Activated T-cell treated with anti-CD3 and anti-CD28 coated beads for 1 hour (primary cell): ENCODE results near the gene DPPA3.
"Not testable (repeated sequence)": the region's sequence is repeated elsewhere in the genome, so short reads cannot be mapped to it uniquely, and the experiment has no call there.

Source experiments
- DNase-seq: peaks from one replicate; pipeline ENCODE4 v3.0.0-alpha.2; 2020; ENCODE audit warnings: low read depth

Gene DPPA3

DNA sequence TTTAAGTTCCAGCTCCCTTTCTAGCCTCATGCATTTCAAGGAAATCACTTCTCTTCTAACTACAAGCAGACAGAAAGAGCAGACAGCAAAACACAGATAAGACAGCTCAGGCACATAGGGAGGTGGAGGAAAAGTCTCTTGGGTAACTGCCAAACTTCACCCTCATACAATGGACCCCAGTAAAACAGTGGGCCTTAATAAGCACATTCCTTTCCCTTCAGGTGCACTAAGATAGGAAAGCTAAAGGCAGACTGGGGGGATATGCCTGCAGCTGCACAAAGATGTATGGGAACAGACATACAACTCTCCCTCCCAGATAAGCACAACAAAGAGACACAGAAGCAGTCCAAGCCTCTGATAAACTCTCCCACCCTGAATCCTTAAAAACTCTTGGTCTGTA is 19.8 kb downstream of the DPPA3 start:
- not testable (repeated sequence) for DNase-seq

DNA sequence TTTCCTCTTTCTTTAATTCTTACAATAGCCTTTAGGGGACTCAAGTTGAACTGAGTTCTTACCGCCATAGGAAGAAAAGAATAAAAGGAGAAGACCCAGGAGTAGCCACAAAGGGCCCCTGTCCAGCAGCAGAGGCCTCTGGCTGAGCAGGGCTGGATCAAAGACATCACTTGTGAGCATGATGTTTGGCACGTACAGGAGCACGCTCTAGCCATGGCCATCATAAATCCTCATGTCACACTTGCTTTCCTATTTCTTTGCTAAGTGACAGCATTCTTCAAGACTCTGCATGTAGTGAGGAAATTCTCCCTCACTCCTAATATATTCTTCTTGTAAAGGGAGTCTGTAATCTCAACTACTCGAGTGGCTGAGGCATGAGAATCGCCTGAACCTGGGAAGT is 20.3 kb downstream of the DPPA3 start:
- no peak for DNase-seq

DNA sequence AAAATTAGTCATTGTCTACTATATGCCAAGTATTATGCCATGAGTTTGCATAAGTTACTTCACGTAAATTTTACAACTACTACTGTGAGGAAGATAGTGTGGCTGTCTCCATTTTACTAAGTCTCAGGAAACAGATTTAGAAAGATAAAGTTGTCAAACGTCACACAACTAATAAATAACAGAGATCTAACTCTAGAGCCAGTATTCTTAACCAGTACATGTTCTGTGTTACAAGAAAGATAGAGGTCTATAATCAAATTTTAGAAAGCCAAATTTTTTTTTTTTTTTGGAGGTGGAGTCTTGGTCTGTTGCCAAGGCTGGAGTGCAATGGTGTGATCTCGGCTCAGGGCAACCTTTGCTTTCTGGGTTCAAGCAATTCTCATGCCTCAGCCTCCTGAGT is 21.8 kb downstream of the DPPA3 start:
- DNase-seq: no peak

GRCh38 chr12:7747246-7747645 is 36.0 kb downstream of the DPPA3 start, which contains the start of gene CLEC4C:
CLEC4C (minus strand) TSS chr12:7747375; CDS start chr12:7747348, 27 bp downstream.
- DNase-seq: no peak

DNA sequence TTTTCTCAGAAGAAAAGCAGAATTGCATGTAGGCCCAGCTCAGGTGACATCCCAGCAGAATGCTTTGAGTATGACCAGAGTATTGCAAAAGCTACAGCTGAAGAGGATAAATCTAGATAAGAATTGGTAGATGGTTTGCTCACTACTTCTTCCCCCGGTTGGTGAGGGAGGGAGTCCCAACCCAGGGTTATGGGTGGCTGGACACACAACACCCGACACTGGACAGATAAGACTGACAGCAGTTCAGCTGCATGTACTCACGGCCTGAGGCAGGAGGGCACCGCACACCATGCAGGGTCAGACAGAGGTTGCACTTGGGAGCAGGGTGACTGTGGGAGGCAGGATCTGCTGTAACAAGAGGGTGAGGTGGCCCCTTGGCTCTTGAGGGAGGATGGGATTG is 37.6 kb downstream of the DPPA3 start:
- DNase-seq: no peak

GRCh38 chr12:7749442-7749841 is 38.2 kb downstream of the DPPA3 start:
- DNase-seq: no peak

- no peak for DNase-seq
These were observed 39.1 kb downstream of the DPPA3 start for GRCh38 chr12:7750350-7750749.

DNA sequence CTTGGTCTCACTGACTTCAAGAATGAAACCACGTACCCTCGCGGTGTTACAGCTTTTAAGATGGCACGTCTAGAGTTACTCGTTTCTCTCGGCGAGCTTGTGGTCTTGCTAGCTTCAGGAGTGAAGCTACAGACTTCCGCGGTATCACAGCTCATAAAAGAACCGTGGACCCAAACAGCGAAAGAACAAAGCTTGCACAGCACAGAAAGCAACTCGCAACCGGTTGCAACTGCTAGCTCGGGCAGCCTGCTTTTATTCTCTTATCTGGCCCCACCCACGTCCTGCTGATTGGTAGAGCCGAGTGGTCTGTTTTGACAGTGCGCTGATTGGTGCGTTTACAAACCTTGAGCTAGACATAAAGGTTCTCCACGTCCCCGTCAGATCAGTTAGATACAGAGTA is 40.2 kb downstream of the DPPA3 start:
- DNase-seq: no peak

DNA sequence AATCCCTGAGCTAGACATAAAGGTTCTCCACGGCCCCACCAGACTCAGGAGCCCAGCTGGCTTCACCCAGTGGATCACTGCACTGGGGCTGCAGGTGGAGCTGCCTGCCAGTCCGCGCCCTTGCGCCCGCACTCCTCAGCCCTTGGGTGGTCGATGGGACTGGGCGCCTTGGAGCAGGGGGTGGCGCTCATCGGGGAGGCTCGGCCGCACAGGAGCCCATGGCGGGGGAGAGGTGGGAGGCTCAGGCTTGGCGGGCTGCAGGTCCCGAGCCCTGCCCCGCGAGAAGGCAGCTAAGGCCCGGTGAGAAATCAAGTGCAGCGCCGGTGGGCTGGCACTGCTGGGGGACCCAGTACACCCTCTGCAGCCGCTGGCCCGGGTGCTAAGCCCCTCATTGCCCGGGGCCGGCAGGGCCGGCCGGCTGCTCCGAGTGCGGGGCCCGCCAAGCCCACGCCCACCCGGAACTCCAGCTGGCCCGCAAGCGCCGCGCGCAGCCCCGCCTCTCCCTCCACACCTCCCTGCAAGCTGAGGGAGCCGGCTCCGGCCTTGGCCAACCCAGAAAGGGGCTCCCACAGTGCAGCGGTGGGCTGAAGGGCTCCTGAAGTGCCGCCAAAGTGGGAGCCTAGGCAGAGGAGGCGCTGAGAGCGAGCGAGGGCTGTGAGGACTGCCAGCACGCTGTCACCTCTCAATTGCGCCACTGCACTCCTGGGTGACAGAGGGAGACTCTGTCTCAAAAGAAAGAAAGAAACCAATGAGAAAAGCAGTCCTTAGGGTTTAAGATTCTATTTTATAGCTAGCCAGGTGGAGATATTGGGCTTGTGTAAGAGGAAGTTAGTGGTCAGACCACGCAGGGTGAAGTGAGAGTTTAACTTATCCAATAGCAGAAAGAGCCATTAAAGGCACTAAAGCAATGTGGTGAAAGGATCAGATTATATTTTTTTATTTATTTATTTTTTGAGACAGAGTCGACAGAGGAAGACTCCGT is 41.0 kb downstream of the DPPA3 start:
- DNase-seq: not testable (repeated sequence)

DNA sequence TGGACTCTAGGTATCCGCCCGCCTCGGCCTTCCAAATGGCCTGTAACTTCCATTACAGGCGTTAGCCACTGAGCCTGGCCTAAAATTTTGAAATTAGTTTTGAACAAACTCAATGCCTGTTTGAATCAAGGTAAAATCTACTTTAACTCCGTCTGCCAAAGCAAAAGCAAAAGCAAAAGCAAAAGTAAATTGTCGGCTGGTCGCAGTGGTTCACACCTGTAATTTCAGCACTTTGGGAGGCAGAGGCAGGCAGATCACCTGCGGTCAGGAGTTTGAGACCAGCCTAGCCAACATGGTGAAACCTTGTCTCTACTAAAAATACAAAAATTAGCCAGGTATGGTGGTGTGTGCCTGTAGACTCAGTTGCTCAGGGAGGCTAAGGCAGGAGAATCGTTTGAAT is 44.4 kb downstream of the DPPA3 start:
- not testable (repeated sequence) for DNase-seq

DNA sequence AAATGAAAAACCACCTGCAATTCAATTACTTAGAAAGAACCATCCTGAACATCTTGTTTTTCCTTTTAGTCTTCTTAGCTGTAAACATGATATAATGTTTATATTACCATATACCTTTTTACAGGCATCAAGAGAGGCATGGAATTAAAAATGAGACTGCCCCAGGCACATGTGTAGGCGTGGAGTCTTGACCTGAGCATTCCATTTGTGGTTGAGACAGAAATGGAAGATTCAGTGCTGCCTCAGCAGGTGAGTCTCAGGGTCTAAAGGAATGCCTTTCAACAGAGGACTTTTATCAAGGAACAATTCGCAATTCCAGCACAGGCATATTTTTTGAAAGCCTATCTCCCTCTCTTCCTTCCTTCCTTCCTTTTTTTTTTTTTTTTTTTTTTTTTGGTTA is 45.8 kb downstream of the DPPA3 start:
- no peak for DNase-seq

- DNase-seq: no peak
These were observed 47.5 kb downstream of the DPPA3 start for GRCh38 chr12:7758766-7759140.
